Measurements from ENCODE around the gene ASPHD2. TPM values are rescaled to one million over a fixed set of nuclear protein-coding genes. Genes with fewer than 3 reads are reported as not detected.

The ASPHD2 gene
- total RNA-seq, 1 experiment from 2014 or later: 7.1 TPM

GRCh38 chr22:26461188-26461810, 32.2 kb downstream of the ASPHD2 start:
- H2BK12ac ChIP-seq (ENCODE audit: insufficient read length, low read depth, low read length): no peak overlapping the region
- no peak overlapping the region for H2BK15ac ChIP-seq (ENCODE audit: low read depth, low read length)
- no peaks in the 10 kb centered on the region for H4K20me1 ChIP-seq (ENCODE audit: control insufficient read depth, insufficient read depth, insufficient read length)
- no peak overlapping the region for H3K23ac ChIP-seq (ENCODE audit: insufficient read length, low read depth, low read length)
- no peak overlapping the region for H2AFZ ChIP-seq (ENCODE audit: low read length)
- no peak overlapping the region for H3K4ac ChIP-seq (ENCODE audit: low read depth, low read length)
- H3T11ph ChIP-seq (ENCODE audit: low read length): no peak overlapping the region
- H3K27me3 Mint-ChIP-seq (ENCODE audit: low read depth): no peaks in the 10 kb centered on the region
- H2BK20ac ChIP-seq (ENCODE audit: low read depth, low read length, poor library complexity, severe bottlenecking): no peak overlapping the region
- no peak overlapping the region for H3K4me2 ChIP-seq (ENCODE audit: insufficient read depth, insufficient read length, low read length)
- no peak overlapping the region for H2BK120ac ChIP-seq (ENCODE audit: low read depth, low read length, poor library complexity, severe bottlenecking)
- no peaks in the 10 kb centered on the region for H3K27me3 ChIP-seq (ENCODE audit: insufficient read depth, low read length)
- H3K36me3 Mint-ChIP-seq (ENCODE audit: insufficient read depth in 1 of 3, low read depth in 3 of 3): peaks cover 25 to 66% (median 54%) of the 10 kb centered on the region in 3 experiments
- H3K27ac Mint-ChIP-seq: peak overlapping the region in 2 of 3 experiments; percentile 49 to 79; a peak in 2 of 7 replicates
- no peak overlapping the region for H3K4me3 Mint-ChIP-seq
- no peaks in the 10 kb centered on the region for H3K79me1 ChIP-seq (ENCODE audit: insufficient read depth, low read depth, low read length, poor library complexity, severe bottlenecking)
- H3K23me2 ChIP-seq (ENCODE audit: insufficient read length, low read depth, low read length, poor library complexity, severe bottlenecking): no peaks in the 10 kb centered on the region
- H3K9me3 ChIP-seq (ENCODE audit: control insufficient read depth, low read depth, low read length): no peaks in the 10 kb centered on the region
- H3K18ac ChIP-seq (ENCODE audit: insufficient read length, low read depth, low read length): no peak overlapping the region
- no peaks in the 10 kb centered on the region for H3K9me3 Mint-ChIP-seq
- H2BK5ac ChIP-seq (ENCODE audit: insufficient read length, low read length): no peak overlapping the region
- no peak overlapping the region for H3K56ac ChIP-seq (ENCODE audit: insufficient read length, low read depth, low read length)
- no peak overlapping the region for H4K8ac ChIP-seq (replicated peaks; ENCODE audit: insufficient read length, low read depth, low read length)
- H3K9ac ChIP-seq (ENCODE audit: extremely low read depth, insufficient read length, low read length): no peak overlapping the region
- peaks cover 5% of the 10 kb centered on the region in 2 experiments for H3K4me1 Mint-ChIP-seq
- H2AK5ac ChIP-seq (ENCODE audit: insufficient read length, low read length): no peak overlapping the region
- H3K4me1 ChIP-seq (ENCODE audit: insufficient read depth, low read length): no peaks in the 10 kb centered on the region
- no CpG with 5 or more reads among the region's 3 CpGs for WGBS (ENCODE audit: extremely low coverage, insufficient read length, low lambda C conversion rate)
- H3K27ac ChIP-seq (ENCODE audit: insufficient read length, low read depth, low read length): no peak overlapping the region
- H4K91ac ChIP-seq (ENCODE audit: insufficient read length, low read depth, low read length): no peak overlapping the region
- no peak overlapping the region for H3K14ac ChIP-seq (ENCODE audit: insufficient read depth, low read length)
- H4K5ac ChIP-seq (ENCODE audit: insufficient read length, low read depth, low read length): no peak overlapping the region
- DNase-seq: peak; percentile 87
- no peaks in the 10 kb centered on the region; the same call in 1 of the 2 replicates for H3K79me2 ChIP-seq (ENCODE audit: insufficient read depth, low read length)
- peak; percentile 84 for TF ChIP-seq CTCF (conservative IDR thresholded peaks at IDR 0.05)
